CD8-positive, alpha-beta memory T cell (primary cell): ENCODE measurements around the gene FRY. TPM values are rescaled to one million over a fixed set of nuclear protein-coding genes. Genes with fewer than 3 reads are reported as not detected.
A peak's percentile ranks its signal among the peaks of the same experiment; 100 is the strongest.

ENCODE experiments used
- CTCF ChIA-PET: fragments of 350-600 bp; sonication (Branson Sonifier 250); formaldehyde crosslinking; loops from one replicate; lab custom pipeline; 2021; ENCODE audit warnings: antibody characterized with exemption; lab: Charles Lee
- POLR2A ChIA-PET: fragments of 350-600 bp; sonication (Branson Sonifier 250); formaldehyde crosslinking; loops from one replicate; lab custom pipeline; 2021; ENCODE audit warnings: antibody characterized with exemption; lab: Charles Lee
- DNase-seq, 5 donors: peaks; one replicate each; pipeline versions ENCODE4 v3.0.0 to v3.0.0-alpha.2; 2020 to 2022; ENCODE audit warnings: mixed read lengths in 1 of 5
- H3K27ac ChIP-seq: one replicate; pipeline ENCODE4 v1.7.0; 2013; ENCODE audit warnings: low read depth, mild to moderate bottlenecking, low read length, moderate library complexity
- H3K27me3 ChIP-seq: 2 replicates; pipeline ENCODE4 v1.7.0; 2013; ENCODE audit warnings: low read length, mild to moderate bottlenecking; ENCODE audit not compliant: insufficient read depth, poor library complexity, severe bottlenecking
- H3K36me3 ChIP-seq: 2 replicates; pipeline ENCODE4 v1.7.0; 2013; ENCODE audit warnings: mild to moderate bottlenecking, low read length, moderate library complexity; ENCODE audit not compliant: insufficient read depth
- H3K4me1 ChIP-seq: 2 replicates; pipeline ENCODE4 v1.7.0; 2013; ENCODE audit warnings: mild to moderate bottlenecking, low read length, moderate library complexity; ENCODE audit not compliant: insufficient read depth
- H3K4me3 ChIP-seq: 2 replicates; pipeline ENCODE4 v1.7.0; 2013; ENCODE audit warnings: mild to moderate bottlenecking, low read length
- H3K9me3 ChIP-seq: 2 replicates; pipeline ENCODE4 v1.7.0; 2013; ENCODE audit warnings: mild to moderate bottlenecking, low read length
- H3K27ac Mint-ChIP-seq, 8 donors: one replicate each; pipeline ENCODE4 v1.8.0; 2020 to 2021; ENCODE audit warnings: mixed read lengths in 8 of 8, mild to moderate bottlenecking in 6 of 8, inconsistent platforms in 3 of 8, moderate library complexity in 3 of 8
- H3K27me3 Mint-ChIP-seq, 2 donors: one replicate each; pipeline ENCODE4 v1.8.0; 2020 to 2021; ENCODE audit warnings: mixed read lengths in 2 of 2, mild to moderate bottlenecking in 1 of 2, moderate library complexity in 1 of 2
- H3K36me3 Mint-ChIP-seq, 3 donors: one replicate each; pipeline ENCODE4 v1.8.0; 2020 to 2021; ENCODE audit warnings: mixed read lengths in 3 of 3, inconsistent platforms in 1 of 3, mild to moderate bottlenecking in 1 of 3
- H3K4me1 Mint-ChIP-seq, 3 donors: one replicate each; pipeline ENCODE4 v1.8.0; 2020 to 2021; ENCODE audit warnings: mixed read lengths in 3 of 3, inconsistent platforms in 1 of 3, mild to moderate bottlenecking in 1 of 3
- H3K4me3 Mint-ChIP-seq, 7 donors: one replicate each; pipeline ENCODE4 v1.8.0; 2020 to 2021; ENCODE audit warnings: mixed read lengths in 7 of 7, mild to moderate bottlenecking in 6 of 7, moderate library complexity in 4 of 7, inconsistent platforms in 2 of 7
- H3K9me3 Mint-ChIP-seq, 5 donors: one replicate each; pipeline ENCODE4 v1.8.0; 2020 to 2022; ENCODE audit warnings: mixed read lengths in 5 of 5, mild to moderate bottlenecking in 3 of 5, moderate library complexity in 2 of 5, inconsistent platforms in 1 of 5
- polyA plus RNA-seq: library from polyadenylated mRNA; unstranded; fragments of 300-500 nt; fragmentation: Illumina TruSeq; gene quantifications from one replicate; pipeline ENCODE4 v1.2.3, GENCODE V29; 2021
- total RNA-seq, 2 experiments: library from RNA; stranded (reverse); gene quantifications; one replicate each; pipeline ENCODE4 v1.2.3, GENCODE V29; 2021

The FRY gene
- total and polyA plus RNA-seq, 3 experiments from 2014 or later, result 0.53 to 1.5 (median 0.72) TPM

DNA sequence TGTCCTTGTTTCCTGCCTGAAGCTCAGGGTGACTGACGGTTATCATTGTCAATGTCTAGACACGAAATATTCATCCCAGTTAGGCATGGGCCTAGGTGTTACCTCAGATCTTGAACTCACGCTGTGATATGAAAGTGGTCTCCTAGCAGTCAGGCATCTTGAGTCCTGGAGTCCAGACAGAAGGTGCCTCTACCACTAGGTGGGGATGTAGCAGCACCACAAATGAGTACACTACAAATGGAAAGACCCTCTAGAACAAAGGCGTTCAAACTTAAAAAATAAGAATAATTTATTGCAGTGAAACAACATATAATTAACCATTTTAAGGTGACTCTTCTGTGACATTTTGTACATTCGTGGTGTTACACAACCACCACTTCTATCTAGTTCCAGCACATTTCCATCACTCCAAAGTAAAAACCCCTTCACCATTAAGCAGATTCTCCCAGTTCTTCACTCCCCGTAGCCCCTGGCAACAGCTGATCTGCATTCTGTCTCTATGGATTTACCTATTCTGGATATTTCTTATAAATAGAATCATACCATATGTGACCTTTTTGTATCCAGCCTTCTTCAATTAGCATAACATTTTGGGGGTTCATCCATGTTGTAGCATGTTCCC is 11.9 kb upstream of the FRY start:
- Histone ChIP-seq H3K27ac (no peak overlapping the region), H3K9me3 (no peaks in the 10 kb centered on the region), H3K4me3 (no peak overlapping the region), H3K36me3 (no peaks in the 10 kb centered on the region), H3K4me1 (no peaks in the 10 kb centered on the region), H3K27me3 (no peaks in the 10 kb centered on the region)
- Mint-ChIP-seq H3K4me3 (no peak overlapping the region), H3K27ac (no peak overlapping the region), H3K27me3 (peaks cover 0 to 7% of the 10 kb centered on the region in 2 donors), H3K4me1 (no peaks in the 10 kb centered on the region), H3K36me3 (no peaks in the 10 kb centered on the region), H3K9me3 (no peaks in the 10 kb centered on the region)
- DNase-seq, result peak in 2 of 5 donors; percentile 4 to 7
- CTCF ChIA-PET, result no interaction called here
- POLR2A ChIA-PET, result no interaction called here

DNA sequence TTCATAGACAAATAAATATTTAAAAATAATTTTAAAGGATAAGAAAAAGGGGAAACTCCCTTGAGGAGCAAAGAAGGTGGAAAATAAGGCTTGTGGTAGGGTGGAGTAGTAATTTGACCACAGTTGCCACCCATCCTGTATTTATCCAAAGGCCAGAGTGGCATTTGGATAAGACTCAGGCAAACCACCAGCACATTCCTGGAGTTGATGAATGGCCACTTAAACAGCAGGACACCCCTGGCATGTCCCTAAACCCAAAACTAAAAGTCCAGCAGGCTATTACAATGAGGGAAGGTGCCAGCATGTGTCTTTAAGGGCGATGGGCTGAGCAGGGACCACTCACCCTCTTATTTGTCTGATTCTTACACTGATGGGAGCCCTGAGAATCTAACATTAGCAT is 9.8 kb upstream of the FRY start:
- no peaks in the 10 kb centered on the region for H3K36me3 ChIP-seq
- peaks cover 0 to 12% of the 10 kb centered on the region in 2 donors for H3K27me3 Mint-ChIP-seq
- ChIA-PET POLR2A (no interaction called here), CTCF (no interaction called here)
- H3K36me3 Mint-ChIP-seq, result no peaks in the 10 kb centered on the region
- H3K27ac Mint-ChIP-seq, result no peak overlapping the region
- no peaks in the 10 kb centered on the region for H3K27me3 ChIP-seq
- no peaks in the 10 kb centered on the region for H3K9me3 Mint-ChIP-seq
- DNase-seq, result no peak
- H3K4me1 Mint-ChIP-seq, result no peaks in the 10 kb centered on the region
- no peak overlapping the region for H3K27ac ChIP-seq
- H3K9me3 ChIP-seq, result no peaks in the 10 kb centered on the region
- H3K4me3 ChIP-seq, result no peak overlapping the region
- H3K4me1 ChIP-seq, result no peaks in the 10 kb centered on the region
- H3K4me3 Mint-ChIP-seq, result no peak overlapping the region

DNA sequence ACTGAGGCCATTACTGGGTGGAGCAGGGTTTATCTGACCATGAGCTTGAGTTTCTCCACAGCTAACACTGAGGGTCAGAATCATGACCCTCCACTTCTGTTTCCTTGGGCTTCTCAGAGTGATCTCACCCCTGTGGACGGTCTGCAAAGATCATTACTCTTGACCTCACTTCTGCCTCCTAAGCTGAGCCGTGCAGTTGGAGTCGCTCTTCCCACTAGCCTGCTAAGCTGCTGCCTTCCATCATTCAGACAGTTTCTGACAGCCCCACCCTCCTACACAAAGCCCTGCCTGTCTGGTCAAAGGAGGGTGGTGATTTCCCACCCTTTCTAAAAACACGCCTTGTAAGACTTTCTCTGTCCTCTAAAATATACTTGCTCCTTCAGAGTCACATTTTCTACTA is 9.3 kb upstream of the FRY start:
- Histone ChIP-seq H3K9me3 (no peaks in the 10 kb centered on the region), H3K36me3 (no peaks in the 10 kb centered on the region), H3K4me3 (no peak overlapping the region), H3K27me3 (no peaks in the 10 kb centered on the region), H3K4me1 (no peaks in the 10 kb centered on the region), H3K27ac (no peak overlapping the region)
- no peaks in the 10 kb centered on the region for H3K4me1 Mint-ChIP-seq
- ChIA-PET CTCF (interaction anchor here (1.0 kb wide), 1 partner anchor 17 kb away, joined by 3 read pairs; no protein-coding TSS in a partner anchor), POLR2A (no interaction called here)
- peaks cover 0 to 12% of the 10 kb centered on the region in 2 donors for H3K27me3 Mint-ChIP-seq
- H3K36me3 Mint-ChIP-seq, result no peaks in the 10 kb centered on the region
- no peak overlapping the region for H3K27ac Mint-ChIP-seq
- H3K4me3 Mint-ChIP-seq, result no peak overlapping the region
- H3K9me3 Mint-ChIP-seq, result no peaks in the 10 kb centered on the region
- DNase-seq, result no peak

DNA sequence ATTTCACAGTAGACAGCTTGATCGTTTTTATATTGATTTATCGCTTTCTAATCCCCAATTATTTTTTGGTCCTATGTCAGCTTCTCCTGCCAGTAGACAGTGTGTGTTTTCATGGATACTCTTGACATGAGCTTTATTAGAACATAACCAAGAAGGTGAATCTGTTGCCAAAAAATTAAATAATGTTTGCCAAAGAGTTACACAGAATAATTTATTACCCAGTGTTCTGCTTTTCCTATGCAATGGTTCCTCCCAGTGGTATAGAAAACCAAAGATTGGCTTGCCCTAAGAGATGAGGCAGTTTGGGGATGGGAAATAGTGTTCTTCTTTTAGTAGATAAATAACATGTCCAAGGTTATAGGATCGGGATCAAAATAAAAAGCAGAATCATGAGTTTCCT is 8.5 kb upstream of the FRY start:
- Mint-ChIP-seq H3K27ac (no peak overlapping the region), H3K4me3 (no peak overlapping the region), H3K36me3 (no peaks in the 10 kb centered on the region), H3K9me3 (no peaks in the 10 kb centered on the region), H3K4me1 (no peaks in the 10 kb centered on the region), H3K27me3 (peaks cover 0 to 12% of the 10 kb centered on the region in 2 donors)
- Histone ChIP-seq H3K9me3 (no peaks in the 10 kb centered on the region), H3K4me1 (no peaks in the 10 kb centered on the region), H3K27ac (no peak overlapping the region), H3K36me3 (no peaks in the 10 kb centered on the region), H3K4me3 (no peak overlapping the region), H3K27me3 (no peaks in the 10 kb centered on the region)
- POLR2A ChIA-PET, result no interaction called here
- DNase-seq, result no peak
- CTCF ChIA-PET, result interaction anchor here (1.0 kb wide), 1 partner anchor 18 kb away, joined by 3 read pairs; no protein-coding TSS in a partner anchor

DNA sequence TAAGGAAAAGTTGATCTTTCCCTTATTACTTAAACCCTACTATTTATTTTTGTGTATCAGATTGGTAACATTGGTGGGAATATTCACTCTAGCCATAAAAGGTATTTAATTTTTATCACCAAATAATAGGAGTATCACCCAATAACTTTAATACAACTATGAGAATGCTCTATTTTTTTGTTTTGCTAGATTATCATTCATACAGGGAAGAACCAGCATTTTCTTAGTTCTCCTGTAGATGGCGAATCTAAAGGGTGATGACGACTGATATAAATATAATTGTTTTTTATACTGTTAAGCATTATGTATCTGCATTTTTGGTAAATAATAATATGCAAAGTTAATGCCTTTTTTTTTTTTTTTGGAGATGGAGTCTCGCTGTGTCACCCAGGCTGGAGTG is 7.9 kb upstream of the FRY start:
- Histone ChIP-seq H3K27ac (no peak overlapping the region), H3K27me3 (no peaks in the 10 kb centered on the region), H3K4me3 (no peak overlapping the region), H3K9me3 (no peaks in the 10 kb centered on the region), H3K36me3 (no peaks in the 10 kb centered on the region), H3K4me1 (no peaks in the 10 kb centered on the region)
- no peak for DNase-seq
- ChIA-PET CTCF (no interaction called here), POLR2A (no interaction called here)
- Mint-ChIP-seq H3K27me3 (peaks cover 0 to 18% of the 10 kb centered on the region in 2 donors), H3K36me3 (no peaks in the 10 kb centered on the region), H3K27ac (no peak overlapping the region), H3K9me3 (no peaks in the 10 kb centered on the region), H3K4me1 (no peaks in the 10 kb centered on the region), H3K4me3 (no peak overlapping the region)

DNA sequence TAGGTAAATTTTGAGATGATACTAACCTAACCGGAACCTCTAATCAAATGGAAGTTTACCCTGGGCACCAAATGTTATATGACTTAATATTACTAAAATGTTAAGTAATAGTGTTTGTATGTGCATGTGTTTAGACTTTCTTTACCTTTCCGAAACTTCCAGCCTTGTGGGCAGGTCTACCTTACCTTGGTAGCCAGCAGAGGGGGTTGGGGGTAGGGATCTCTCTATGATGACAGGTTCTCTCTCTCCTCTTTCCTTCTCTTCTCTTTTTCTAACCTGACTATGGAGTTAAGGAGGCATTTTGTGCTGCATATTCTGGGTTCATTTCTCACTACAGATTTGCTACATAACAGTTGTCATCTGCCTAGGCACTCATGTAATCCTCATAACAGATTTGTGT is 6.8 kb upstream of the FRY start:
- no peaks in the 10 kb centered on the region for H3K9me3 Mint-ChIP-seq
- H3K4me1 Mint-ChIP-seq, result no peaks in the 10 kb centered on the region
- Histone ChIP-seq H3K27me3 (no peaks in the 10 kb centered on the region), H3K9me3 (no peaks in the 10 kb centered on the region), H3K27ac (no peak overlapping the region), H3K4me3 (no peak overlapping the region), H3K4me1 (no peaks in the 10 kb centered on the region), H3K36me3 (no peaks in the 10 kb centered on the region)
- H3K36me3 Mint-ChIP-seq, result no peaks in the 10 kb centered on the region
- CTCF ChIA-PET, result interaction anchor here (0.8 kb wide), 1 partner anchor 14 kb away, joined by 3 read pairs; no protein-coding TSS in a partner anchor
- H3K27me3 Mint-ChIP-seq, result peaks cover 0 to 20% of the 10 kb centered on the region in 2 donors
- H3K4me3 Mint-ChIP-seq, result no peak overlapping the region
- POLR2A ChIA-PET, result no interaction called here
- DNase-seq, result no peak
- H3K27ac Mint-ChIP-seq, result no peak overlapping the region

DNA sequence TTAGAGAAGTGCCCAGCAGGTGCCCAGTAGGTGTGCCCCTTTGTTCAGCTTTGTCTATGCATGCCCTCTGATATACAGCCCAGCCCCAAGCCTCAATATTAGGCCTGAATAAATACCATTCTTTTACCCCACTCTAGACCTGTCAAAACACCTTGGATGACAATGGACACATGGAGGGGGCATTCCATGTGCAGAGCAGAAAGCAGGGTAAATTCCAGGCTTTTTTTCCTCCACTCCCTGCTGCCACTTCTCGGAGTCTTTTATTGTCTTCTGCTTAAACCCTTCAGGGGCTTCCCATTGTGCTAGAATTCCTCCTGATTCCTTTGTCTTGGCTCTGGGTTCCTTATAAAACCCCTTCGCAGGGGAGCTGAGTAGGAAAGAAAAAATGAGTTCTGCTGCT is 5.8 kb upstream of the FRY start:
- H3K9me3 ChIP-seq, result no peaks in the 10 kb centered on the region
- no peaks in the 10 kb centered on the region for H3K36me3 ChIP-seq
- H3K4me3 Mint-ChIP-seq, result no peak overlapping the region
- no peak overlapping the region for H3K27ac ChIP-seq
- ChIA-PET CTCF (interaction anchor here (0.8 kb wide), 1 partner anchor 15 kb away, joined by 3 read pairs; no protein-coding TSS in a partner anchor), POLR2A (no interaction called here)
- no peaks in the 10 kb centered on the region for H3K27me3 ChIP-seq
- no peaks in the 10 kb centered on the region for H3K36me3 Mint-ChIP-seq
- peaks cover 0 to 29% of the 10 kb centered on the region in 2 donors for H3K27me3 Mint-ChIP-seq
- H3K9me3 Mint-ChIP-seq, result no peaks in the 10 kb centered on the region
- no peak overlapping the region for H3K4me3 ChIP-seq
- H3K27ac Mint-ChIP-seq, result no peak overlapping the region
- no peaks in the 10 kb centered on the region for H3K4me1 ChIP-seq
- no peak for DNase-seq
- peaks cover 3 to 5% (median 3%) of the 10 kb centered on the region in 3 donors for H3K4me1 Mint-ChIP-seq

DNA sequence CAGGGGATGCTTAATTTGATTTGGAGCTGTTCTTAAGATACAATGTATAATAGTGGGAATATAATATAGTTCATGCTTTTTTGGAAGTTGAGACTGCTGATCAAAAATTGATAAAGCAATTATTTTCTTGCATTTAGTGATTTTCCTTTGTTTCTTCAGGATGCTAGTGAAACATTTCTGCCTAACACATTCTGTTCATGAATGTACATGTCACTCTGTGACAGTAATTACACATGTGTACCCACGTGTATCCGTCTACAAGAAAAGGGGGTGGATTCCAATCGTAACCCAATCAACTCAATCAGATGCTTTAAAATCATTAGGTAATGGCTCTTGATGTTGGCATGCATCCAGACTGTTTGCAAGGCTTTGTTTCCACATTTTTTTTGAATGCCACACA is 5.0 kb upstream of the FRY start:
- Mint-ChIP-seq H3K4me3 (peak overlapping the region in 1 of 7 donors; percentile 13), H3K4me1 (peaks cover 7 to 9% (median 8%) of the 10 kb centered on the region in 3 donors), H3K9me3 (no peaks in the 10 kb centered on the region), H3K36me3 (no peaks in the 10 kb centered on the region), H3K27me3 (peaks cover 0 to 32% of the 10 kb centered on the region in 2 donors), H3K27ac (no peak overlapping the region)
- ChIA-PET POLR2A (no interaction called here), CTCF (no interaction called here)
- Histone ChIP-seq H3K4me3 (no peak overlapping the region), H3K4me1 (no peaks in the 10 kb centered on the region), H3K27me3 (no peaks in the 10 kb centered on the region), H3K27ac (no peak overlapping the region), H3K36me3 (no peaks in the 10 kb centered on the region), H3K9me3 (no peaks in the 10 kb centered on the region)
- DNase-seq, result no peak
